Upper lobe of left lung (tissue), 4 donors: Measurements from ENCODE around the gene S100A6.

Source experiments
- CTCF ChIP-seq, 6 experiments: fragments of 450-650 bp in 4 of 6; fragments of 200-600 bp in 2 of 6; sonication (generic) in 2 of 6; IDR thresholded peaks; one replicate each; pipeline ENCODE4 v1.5.1; 2016 to 2019; ENCODE audit warnings: antibody characterized with exemption in 6 of 6
- POLR2AphosphoS5 ChIP-seq, 2 donors: sonication (generic); formaldehyde crosslinking; IDR thresholded peaks; one replicate each; pipeline ENCODE4 v1.5.1; 2017; ENCODE audit warnings: antibody characterized with exemption in 2 of 2

- TF ChIP-seq CTCF (IDR thresholded peaks at IDR 0.05) = no peak
- no peak for TF ChIP-seq POLR2AphosphoS5 (IDR thresholded peaks at IDR 0.05)
These were observed 48.1 kb downstream of the S100A6 start for GRCh38 chr1:153487707-153488106.
